HepG2 (cell line): ENCODE results near the gene BBS4. TPM values are rescaled to one million over a fixed set of nuclear protein-coding genes. Genes with fewer than 3 reads are reported as not detected.

Experiments used
- BCL3 ChIP-seq: sonication (generic); formaldehyde crosslinking; IDR thresholded peaks from 2 replicates; pipeline ENCODE4 v1.5.1; 2020; ENCODE audit warnings: mild to moderate bottlenecking, missing genetic modification reagents, moderate library complexity
- CHCHD3 ChIP-seq: sonication (generic); formaldehyde crosslinking; IDR thresholded peaks from 2 replicates; pipeline ENCODE4 v1.8.0; 2022; ENCODE audit warnings: mild to moderate bottlenecking, missing genetic modification reagents, moderate library complexity
- CREBL2 ChIP-seq: sonication (generic); formaldehyde crosslinking; IDR thresholded peaks from 2 replicates; pipeline ENCODE4 v1.8.1; 2023; ENCODE audit warnings: missing genetic modification reagents, mild to moderate bottlenecking, borderline replicate concordance
- E2F2 ChIP-seq: sonication (generic); formaldehyde crosslinking; IDR thresholded peaks from 2 replicates; pipeline ENCODE4 v1.4.0; 2020; ENCODE audit warnings: missing genetic modification reagents, borderline replicate concordance
- EHMT2 ChIP-seq: fragments of 200-600 bp; sonication (generic); IDR thresholded peaks from 2 replicates; pipeline ENCODE4 v1.7.0; 2017; ENCODE audit warnings: antibody characterized with exemption, low read depth, low read length, borderline replicate concordance
- FOSL2 ChIP-seq: sonication (generic); formaldehyde crosslinking; IDR thresholded peaks from 2 replicates; pipeline ENCODE4 v1.4.0; 2020; ENCODE audit warnings: missing genetic modification reagents
- HCFC1 ChIP-seq: fragments of 150-350 bp; IDR thresholded peaks from 2 replicates; pipeline ENCODE4 v1.6.1; 2014; ENCODE audit warnings: low read depth, low read length
- HNF4A ChIP-seq: sonication (generic); formaldehyde crosslinking; IDR thresholded peaks from 2 replicates; pipeline ENCODE4 v1.4.0; 2020; ENCODE audit warnings: missing genetic modification reagents
- HNRNPK ChIP-seq: fragments of 200-400 bp; formaldehyde crosslinking; IDR thresholded peaks from 2 replicates; pipeline ENCODE4 v1.6.1; 2018; ENCODE audit warnings: low read length, low read depth, moderate library complexity, mild to moderate bottlenecking; ENCODE audit not compliant: poor library complexity, severe bottlenecking
- KLF12 ChIP-seq: sonication (generic); formaldehyde crosslinking; IDR thresholded peaks from 2 replicates; pipeline ENCODE4 v1.4.0; 2020; ENCODE audit warnings: missing genetic modification reagents, borderline replicate concordance
- MTA3 ChIP-seq: sonication (generic); formaldehyde crosslinking; IDR thresholded peaks from 2 replicates; pipeline ENCODE4 v1.4.0; 2020; ENCODE audit warnings: missing genetic modification reagents
- NR1H2 ChIP-seq: sonication (generic); formaldehyde crosslinking; IDR thresholded peaks from 2 replicates; pipeline ENCODE4 v1.8.1; 2022; ENCODE audit warnings: low read depth, missing genetic modification reagents, borderline replicate concordance
- PHF20 ChIP-seq: sonication (generic); formaldehyde crosslinking; IDR thresholded peaks from 2 replicates; pipeline ENCODE4 v1.5.0; 2020; ENCODE audit warnings: mild to moderate bottlenecking, missing genetic modification reagents
- RBM22 ChIP-seq: fragments of 200-400 bp; formaldehyde crosslinking; optimal IDR thresholded peaks from 2 replicates; pipeline ENCODE3; 2017; ENCODE audit warnings: mild to moderate bottlenecking, low read length, moderate library complexity
- RELA ChIP-seq: sonication (generic); formaldehyde crosslinking; IDR thresholded peaks from 2 replicates; pipeline ENCODE4 v1.4.0; 2020; ENCODE audit warnings: missing genetic modification reagents
- SMC3 ChIP-seq: IDR thresholded peaks from 2 replicates; pipeline ENCODE4 v1.6.1; 2011; ENCODE audit warnings: low read length, improper control_type of control experiment
- TIGD3 ChIP-seq: sonication (generic); formaldehyde crosslinking; IDR thresholded peaks from 2 replicates; pipeline ENCODE4 v1.5.1; 2020; ENCODE audit warnings: mild to moderate bottlenecking, missing genetic modification reagents, borderline replicate concordance
- WIZ ChIP-seq: sonication (generic); formaldehyde crosslinking; IDR thresholded peaks from 2 replicates; pipeline ENCODE4 v1.5.1; 2020; ENCODE audit warnings: mild to moderate bottlenecking, missing genetic modification reagents
- ZBTB7A ChIP-seq: sonication (generic); formaldehyde crosslinking; IDR thresholded peaks from 2 replicates; pipeline ENCODE4 v1.8.0; 2022; ENCODE audit warnings: mild to moderate bottlenecking, missing genetic modification reagents
- ZFP36 ChIP-seq: fragments of 150-350 bp; IDR thresholded peaks from 2 replicates; pipeline ENCODE4 v1.6.1; 2018; ENCODE audit warnings: borderline replicate concordance, low read length, low read depth; ENCODE audit not compliant: partially characterized antibody
- ZNF296 ChIP-seq: sonication (generic); formaldehyde crosslinking; conservative IDR thresholded peaks from 2 replicates; pipeline ENCODE4 v1.5.0; 2020; ENCODE audit warnings: mild to moderate bottlenecking, missing genetic modification reagents
- ZNF335 ChIP-seq: sonication (generic); formaldehyde crosslinking; IDR thresholded peaks from 2 replicates; pipeline ENCODE4 v1.4.0; 2020; ENCODE audit warnings: missing genetic modification reagents
- ZNF441 ChIP-seq: sonication (generic); formaldehyde crosslinking; IDR thresholded peaks from 2 replicates; pipeline ENCODE4 v1.7.0; 2021; ENCODE audit warnings: missing genetic modification reagents, borderline replicate concordance
- ZNF607 ChIP-seq: sonication (generic); formaldehyde crosslinking; IDR thresholded peaks from 2 replicates; pipeline ENCODE4 v1.5.1; 2020; ENCODE audit warnings: missing genetic modification reagents, mild to moderate bottlenecking, borderline replicate concordance
- ZNF614 ChIP-seq: IDR thresholded peaks from 2 replicates; pipeline ENCODE4 v1.6.1; 2018; ENCODE audit warnings: missing biosample characterization, missing genetic modification reagents, inconsistent platforms, borderline replicate concordance
- ZNF879 ChIP-seq: sonication (generic); formaldehyde crosslinking; IDR thresholded peaks from 2 replicates; pipeline ENCODE4 v1.8.1; 2023; ENCODE audit warnings: missing genetic modification reagents
- ZSCAN9 ChIP-seq: IDR thresholded peaks from 2 replicates; pipeline ENCODE4 v1.6.1; 2016; ENCODE audit warnings: borderline replicate concordance
- polyA plus RNA-seq, 8 experiments: library from polyadenylated mRNA; depleted of rRNA in 3 of 8; stranded (reverse) in 7 of 8; unstranded in 1 of 8; fragments of >200 nt; fragmentation: Illumina TruSeq in 4 of 8; extraction: Trizol in 4 of 8; gene quantifications; 2 replicates each; pipeline versions ENCODE4 v1.2.1 to v1.2.3, GENCODE V29; 2011 to 2016; ENCODE audit warnings: low read depth in 4 of 8, missing spikeins in 1 of 8, mixed read lengths in 1 of 8; ENCODE audit not compliant: insufficient read depth in 1 of 8
- total RNA-seq, 5 experiments: library from RNA; depleted of rRNA; stranded (reverse); fragments of >200 nt; fragmentation: Illumina TruSeq; extraction: Trizol; gene quantifications; 2 replicates each; pipeline ENCODE4 v1.2.3, GENCODE V29; 2016; ENCODE audit warnings: low read depth in 1 of 5

The BBS4 gene
- total and polyA plus RNA-seq, 2 of the 13 experiments (the other 11 are each of a cell fraction or from before 2014, with no cell fraction given): 16.0 to 21.3 TPM

- TF ChIP-seq RELA (CRISPR knock-in tag) (peak; percentile 82; the same call in 1 of the 2 replicates), ZFP36 (no peak), NR1H2 (CRISPR knock-in tag) (0 out of 2 replicates have a peak, but pooled peaks have one; percentile 47), WIZ (CRISPR knock-in tag) (no peak), HNRNPK (no peak), EHMT2 (no peak), SMC3 (no peak), PHF20 (CRISPR knock-in tag) (peak; percentile 99), CREBL2 (CRISPR knock-in tag) (no peak), CHCHD3 (CRISPR knock-in tag) (no peak), ZNF335 (CRISPR knock-in tag) (peak; percentile 45; the same call in 1 of the 2 replicates), ZNF879 (CRISPR knock-in tag) (peak; percentile 69; the same call in 1 of the 2 replicates), ZNF614 (CRISPR knock-in tag) (peak; percentile 84; the same call in 1 of the 2 replicates), KLF12 (peak; percentile 57), ZSCAN9 (0 out of 2 replicates have a peak, but pooled peaks have one; percentile 49), ZNF296 (CRISPR knock-in tag) (no peak), HNF4A (CRISPR knock-in tag) (no peak), BCL3 (CRISPR knock-in tag) (peak; percentile 82), ZNF441 (CRISPR knock-in tag) (peak; percentile 58), HCFC1 (peak; percentile 85), MTA3 (no peak), ZNF607 (peak; percentile 82), E2F2 (0 out of 2 replicates have a peak, but pooled peaks have one; percentile 27), ZBTB7A (CRISPR knock-in tag) (peak; percentile 64; the same call in 1 of the 2 replicates), TIGD3 (no peak), RBM22 (no peak), FOSL2 (CRISPR knock-in tag) (peak; percentile 62)
These were observed 97.8 kb downstream of the BBS4 start, which contains the start of gene ADPGK (continued) for GRCh38 chr15:72783640-72784455.
